GM15510 (cell line): ENCODE data around the gene GPR137B.

Experiments used
- POLR2A ChIP-seq: IDR thresholded peaks from 3 replicates; pipeline ENCODE4 v1.6.1; 2011; ENCODE audit warnings: borderline replicate concordance; ENCODE audit not compliant: insufficient read length; ENCODE audit errors: extremely low read depth

Gene GPR137B

DNA sequence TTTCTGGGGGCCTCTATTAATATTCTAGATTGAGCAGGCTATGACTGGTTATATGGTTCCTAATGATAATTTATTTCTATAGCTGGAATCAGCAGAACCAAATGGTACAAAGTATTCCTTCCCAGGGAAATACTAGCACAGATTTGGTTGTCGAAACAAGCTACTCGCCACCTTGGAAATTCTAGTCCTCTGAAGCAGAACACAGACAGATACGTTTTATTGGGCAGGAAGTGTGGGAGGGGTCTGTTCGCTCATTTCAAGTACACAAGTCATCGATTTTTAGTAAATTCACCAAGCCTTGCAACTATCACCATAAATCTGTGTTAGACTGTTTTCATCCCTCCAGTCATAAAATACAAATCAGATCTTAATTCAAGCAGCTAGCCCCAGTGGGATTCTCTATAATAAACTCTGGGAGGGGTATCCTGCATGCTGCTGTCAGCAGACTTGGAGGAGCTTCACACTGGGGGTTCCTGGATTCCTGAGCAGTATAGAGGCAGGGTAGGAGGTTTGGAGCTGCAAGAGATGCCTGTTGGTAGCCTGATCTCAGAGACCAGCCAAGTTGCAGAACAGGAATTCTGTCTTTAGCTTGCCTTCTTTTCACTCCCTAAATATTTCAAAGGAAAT is 9.8 kb upstream of the GPR137B start:
- no peak for TF ChIP-seq POLR2A

DNA sequence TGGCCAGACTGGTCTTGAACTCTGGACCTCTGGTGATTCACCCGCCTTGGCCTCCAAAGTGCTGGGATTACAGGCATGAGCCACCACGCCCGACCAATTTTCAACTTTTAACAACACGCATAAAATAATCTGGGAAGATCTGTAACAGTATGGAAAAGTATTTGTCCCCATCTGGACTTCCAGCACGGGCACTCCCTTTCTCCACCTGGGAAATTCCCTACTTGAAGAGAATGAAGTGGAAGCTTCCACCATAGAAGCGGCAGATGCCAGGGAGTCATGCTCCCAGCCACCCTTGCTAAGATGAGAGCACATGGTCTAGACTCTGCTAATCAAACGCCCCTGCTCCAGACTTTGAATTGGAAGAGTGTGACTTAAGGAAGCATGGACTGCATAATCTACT is 9.0 kb upstream of the GPR137B start:
- no peak for TF ChIP-seq POLR2A

DNA sequence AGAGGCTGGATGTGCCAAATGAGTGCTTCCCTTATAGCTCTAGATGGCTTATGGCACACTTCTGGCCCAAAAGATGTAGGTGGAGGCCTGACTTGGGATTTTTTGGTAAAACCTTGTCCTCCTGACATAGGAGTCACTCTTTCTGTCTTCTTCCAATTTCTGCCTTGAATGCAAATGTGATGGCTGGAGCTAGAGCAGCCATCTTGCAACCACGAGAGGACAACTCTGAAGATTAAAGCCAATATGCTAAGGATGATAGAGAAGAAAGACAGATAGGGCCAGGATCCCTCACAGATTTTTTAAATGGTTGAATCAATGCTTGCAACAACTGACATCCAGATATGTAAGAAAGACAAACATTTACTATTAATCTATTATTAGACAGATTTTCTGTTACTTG is 8.5 kb upstream of the GPR137B start:
- no peak for TF ChIP-seq POLR2A

DNA sequence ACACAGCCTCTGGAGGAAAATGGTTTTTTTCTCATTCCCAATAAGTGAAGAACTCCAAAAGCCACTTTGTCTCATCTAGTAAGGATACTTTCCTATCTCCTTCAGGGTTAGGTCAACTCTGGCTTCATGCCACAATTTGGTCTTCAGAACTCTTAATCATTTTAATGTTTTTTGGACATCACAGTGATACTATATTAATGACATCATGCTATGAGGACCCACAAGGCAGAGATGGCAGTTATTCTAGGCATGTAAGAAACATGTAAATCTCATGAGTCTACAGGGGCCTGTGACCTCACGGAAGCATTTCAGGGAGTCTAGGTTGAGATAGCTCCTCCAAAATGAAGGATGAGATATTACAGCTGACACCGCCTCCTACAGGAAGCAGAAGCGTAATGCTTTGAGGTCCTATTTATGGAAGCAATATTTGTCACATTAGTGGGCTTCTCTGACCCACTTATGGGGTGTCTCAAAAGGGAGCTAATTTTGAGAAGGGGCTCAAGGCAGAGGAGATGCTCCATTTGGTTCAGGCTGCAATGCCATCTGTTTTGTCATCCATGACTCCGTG is 5.0 kb upstream of the GPR137B start:
- no peak for TF ChIP-seq POLR2A

DNA sequence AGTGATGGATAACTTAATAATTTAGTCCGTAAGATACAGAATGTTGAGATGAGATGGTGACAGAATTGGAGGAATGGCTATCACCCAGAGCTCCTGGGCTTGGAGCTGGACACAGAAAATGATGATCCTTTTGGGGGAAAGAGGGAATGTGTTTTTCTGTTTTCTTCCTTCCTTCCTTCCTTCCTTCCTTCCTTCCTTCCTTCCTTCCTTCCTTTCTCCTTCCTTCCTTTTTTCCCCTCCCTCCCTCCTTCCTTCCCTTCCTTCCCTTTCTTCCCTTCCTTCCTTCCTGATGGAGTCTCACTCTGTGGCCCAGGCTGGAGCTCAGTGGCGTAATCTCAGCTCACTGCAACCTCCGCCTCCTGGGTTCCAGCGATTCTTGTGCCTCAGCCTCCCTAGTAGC is 2.8 kb upstream of the GPR137B start:
- no peak for TF ChIP-seq POLR2A

DNA sequence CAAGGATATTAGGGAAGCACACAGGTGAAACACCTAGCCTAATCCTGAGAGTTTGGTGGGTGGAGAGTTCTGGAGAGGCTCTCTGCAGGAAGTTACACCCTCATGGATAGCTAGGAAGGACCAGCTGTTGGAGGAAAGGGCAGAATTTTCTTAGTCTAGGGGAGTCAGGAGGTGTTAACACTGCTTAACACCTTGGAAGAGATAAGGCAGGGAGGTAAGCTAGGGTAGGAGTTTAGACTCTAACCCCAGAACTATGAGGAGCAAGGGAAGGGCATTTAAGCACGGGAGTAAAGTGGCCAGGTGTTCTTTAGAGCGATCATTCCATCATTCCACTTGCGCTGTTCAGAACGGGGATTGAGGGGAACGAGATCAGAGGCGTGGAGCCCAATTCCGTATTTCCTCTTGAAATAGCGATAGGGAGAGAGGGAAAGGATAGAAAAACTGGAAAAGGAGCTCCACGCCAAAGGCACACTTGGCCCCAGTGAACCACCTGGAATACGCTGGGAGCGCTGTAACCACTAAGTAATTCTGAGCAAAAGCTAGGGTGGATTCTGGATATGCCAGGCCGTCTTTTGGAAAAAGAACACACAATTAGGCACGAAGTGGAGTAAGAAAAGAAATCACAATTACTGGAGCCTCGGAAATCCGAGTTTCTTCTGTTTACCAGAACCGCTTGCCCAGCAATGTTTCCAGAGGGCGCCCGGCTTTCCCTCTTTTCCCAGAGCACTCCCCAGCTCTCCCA is 1.5 kb upstream of the GPR137B start:
- no peak for TF ChIP-seq POLR2A

DNA sequence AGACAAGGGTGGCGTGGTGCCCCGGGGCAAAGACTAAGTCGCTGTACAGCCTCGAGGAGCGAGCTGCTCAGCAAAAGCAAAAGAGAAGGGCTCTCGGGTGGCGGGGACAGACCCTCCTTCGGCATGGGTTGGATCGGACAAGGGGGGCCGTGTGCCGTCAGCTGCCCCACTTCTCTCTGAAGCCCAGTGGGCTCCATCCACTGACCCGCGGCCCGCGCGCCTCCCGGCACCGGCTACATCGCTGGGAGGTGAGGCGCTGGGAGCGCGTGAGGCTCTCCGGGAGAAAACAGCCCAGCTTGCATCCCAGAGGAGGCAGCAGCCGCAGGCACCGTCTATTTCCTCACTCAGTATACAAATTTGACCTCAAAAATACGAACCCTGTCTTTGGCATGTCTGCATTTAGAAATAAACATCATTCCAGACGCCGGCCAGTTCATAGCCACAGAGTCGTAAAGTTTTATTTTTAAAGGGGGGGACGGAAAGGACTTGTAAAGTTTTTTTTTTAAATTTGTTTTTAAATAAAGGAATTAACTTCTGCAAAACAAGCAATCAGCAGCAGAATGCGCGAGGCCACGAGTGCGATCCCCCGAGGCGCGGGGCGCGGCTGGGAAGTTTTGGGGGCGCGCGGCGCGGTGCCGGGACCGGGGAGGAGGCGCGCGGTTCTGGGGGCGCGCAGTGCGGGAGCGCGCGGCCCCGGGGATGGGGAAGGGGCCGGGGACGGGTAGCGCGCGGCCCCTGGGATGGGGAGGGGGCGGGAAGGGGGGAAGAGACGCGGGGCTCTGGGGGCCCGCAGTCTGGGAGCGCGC is 689 bp upstream of the GPR137B start:
- TF ChIP-seq POLR2A, result no peak

DNA sequence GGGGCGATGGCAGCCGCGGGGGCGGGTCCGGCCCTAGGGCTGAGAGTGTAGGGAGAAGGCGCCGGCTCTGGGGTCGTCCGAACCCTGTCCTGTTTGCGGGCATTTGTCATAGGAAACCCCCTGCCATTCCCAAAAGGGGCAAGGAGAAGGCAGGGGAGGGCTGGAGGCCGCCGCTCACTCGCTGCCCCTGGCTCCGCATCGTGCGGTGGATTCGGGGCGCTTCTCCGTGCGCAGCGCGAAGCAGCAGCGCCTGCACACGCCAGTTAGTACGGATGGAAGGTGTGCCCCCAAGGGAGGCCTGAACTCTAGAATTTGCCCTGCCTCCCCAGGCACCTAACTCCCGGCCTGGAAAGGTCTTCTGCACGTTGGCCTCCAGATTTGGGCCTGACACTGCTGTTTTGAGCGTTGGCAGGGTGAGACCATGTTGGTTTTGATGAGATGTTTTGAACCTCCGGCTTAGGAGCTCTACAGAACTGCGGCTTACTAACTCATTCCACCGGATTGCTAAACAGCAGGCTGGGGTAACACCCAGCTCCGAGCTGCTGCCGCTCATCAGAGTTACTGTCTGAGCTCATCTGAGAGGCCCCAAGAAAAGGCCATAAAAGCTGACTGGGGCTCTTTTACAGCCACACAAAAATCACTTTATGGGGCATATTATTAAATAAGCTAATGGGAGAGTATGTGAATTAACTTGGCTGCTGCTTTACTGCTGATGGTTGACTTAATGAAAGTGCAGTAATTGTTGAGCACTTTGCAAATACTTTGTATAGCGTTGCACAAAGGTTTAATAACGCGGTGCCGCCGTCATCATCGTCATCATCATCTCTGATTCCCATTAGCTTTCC is 987 bp downstream of the GPR137B start:
- TF ChIP-seq POLR2A, result no peak

DNA sequence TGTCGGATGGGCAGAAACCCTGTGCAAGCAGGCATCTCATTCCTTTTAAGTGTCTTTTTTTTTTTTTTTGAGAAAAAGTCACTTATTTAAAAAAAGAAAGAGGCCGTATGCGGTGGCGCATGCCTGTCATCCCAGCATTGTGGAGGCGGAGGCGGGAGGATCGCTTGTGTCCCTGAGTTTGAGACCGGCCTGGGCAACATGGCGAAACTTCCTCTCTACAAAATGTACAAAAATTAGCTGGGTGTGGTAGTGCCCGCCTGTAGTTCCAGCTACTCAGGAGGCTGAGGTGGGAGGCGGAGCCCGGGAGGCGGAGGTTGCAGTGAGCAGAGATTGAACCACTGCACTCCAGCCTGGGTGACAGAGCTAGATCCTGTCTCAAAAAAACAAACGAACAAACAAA is 1.7 kb downstream of the GPR137B start:
- no peak for TF ChIP-seq POLR2A

DNA sequence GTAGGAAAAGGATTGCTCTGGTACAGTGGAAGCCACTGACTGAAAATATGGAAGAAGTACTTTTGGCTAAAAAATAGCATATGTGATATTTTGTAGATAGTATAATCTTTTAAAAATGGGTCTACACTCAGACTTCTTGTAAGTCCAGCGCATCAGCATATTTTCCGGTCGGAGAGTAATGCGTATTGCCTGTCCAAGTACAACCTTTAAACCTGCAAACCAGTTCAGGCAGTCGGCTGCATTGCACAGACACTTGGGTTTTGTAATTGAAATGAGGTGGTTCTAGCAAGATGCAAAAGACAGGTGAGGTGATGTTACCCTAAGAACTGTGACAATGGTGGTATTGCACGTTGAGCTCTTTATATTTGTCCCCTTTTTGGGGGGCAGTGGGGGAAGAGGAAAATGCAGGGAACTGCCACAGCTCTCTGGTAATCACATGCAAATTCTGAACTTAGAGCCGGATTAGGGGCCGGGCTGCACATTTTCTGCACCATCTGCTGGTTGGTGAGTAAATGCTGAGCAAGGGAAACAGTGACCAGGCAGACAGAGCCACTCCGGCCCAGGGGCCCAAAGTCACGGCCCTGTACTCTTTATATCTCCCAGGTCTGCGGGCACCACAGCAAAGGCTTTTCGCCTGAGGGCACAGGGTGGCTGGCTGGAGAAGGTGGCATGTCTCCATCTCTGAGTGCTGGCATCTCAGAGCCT is 2.3 kb downstream of the GPR137B start:
- TF ChIP-seq POLR2A, result no peak

DNA sequence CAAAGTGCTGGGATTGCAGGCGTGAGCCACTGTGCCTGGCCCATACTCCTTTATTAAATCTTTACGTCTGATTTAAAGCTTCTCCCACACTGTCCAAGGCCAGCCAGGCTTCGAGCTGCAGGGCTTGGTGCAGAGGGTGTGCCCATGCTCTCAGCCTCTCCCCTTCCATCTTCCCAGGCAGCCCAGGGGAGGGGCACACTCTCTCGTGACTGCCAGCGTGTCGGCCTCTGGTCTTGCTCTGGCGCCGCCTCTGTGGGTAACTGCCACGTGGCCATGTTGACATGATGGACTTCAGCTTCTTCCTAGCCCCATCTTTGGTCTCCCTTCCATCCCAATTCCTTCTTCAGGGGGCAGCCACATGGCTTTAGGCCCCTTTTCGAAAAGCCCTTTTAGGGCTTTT is 4.7 kb downstream of the GPR137B start:
- TF ChIP-seq POLR2A, result no peak

DNA sequence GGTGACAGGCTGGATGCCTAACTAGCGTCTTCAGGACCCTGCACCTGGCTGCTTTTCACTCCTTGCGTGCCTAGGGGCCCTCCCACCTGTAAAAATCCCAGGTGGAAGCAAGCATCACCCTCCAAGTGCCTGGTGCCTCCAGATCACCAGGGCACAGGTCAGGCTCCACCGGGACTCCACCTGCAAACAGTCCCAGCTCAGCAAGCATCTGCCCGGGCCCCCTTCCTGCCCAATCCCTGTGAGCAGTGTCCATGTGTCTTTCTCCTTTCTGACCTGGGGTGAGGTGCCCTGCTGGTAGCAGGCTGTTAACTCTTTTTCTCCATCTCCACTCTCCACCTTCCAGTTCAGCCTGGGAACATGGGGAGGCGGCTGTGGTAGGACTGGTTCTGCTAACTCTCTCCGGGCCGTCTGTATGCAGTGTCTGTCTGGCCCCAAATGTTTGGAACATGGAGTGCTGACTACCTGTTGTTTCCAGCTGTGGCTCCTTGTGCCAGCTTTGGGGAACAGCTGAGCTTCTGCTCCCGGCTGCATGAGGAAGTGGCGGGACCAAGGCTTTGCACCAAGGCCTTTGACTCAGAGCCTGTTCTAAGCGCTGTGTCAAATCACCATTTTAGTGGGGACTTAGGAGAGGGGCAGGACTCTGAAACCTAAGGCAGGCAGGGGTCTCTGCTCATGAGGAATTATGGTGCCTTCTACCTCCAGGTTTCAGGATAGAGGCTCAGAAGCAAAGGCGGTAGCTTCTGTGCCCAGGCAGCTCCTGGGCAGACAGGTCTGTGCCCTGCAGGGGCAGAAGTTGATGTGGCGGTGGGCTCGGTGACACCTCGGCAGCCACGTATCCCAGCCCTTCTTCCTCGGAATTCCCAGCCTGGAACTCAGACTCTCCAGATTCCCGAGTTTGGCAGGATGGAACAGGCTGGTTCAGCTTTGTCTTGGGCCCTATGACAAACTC is 5.5 kb downstream of the GPR137B start:
- no peak for TF ChIP-seq POLR2A

DNA sequence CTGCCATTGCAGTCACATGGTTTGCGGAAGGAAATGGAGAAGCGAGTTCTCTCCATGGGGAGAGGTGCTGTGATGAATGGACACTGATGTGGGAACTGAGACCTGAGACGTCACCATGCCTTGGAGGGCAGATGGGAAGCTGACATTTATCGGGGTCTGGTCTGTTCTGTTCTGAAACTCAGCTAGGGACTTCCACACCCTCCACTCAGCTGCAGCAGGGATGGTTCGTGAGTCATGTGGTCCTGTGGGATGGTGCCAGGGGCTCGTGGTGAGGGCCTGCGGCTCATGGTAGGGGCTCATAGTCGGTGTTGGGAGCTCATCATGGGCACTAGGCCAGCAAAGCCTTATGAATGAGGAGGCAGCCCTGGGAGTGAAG is 6.1 kb downstream of the GPR137B start:
- no peak for TF ChIP-seq POLR2A
